SK-N-SH (cell line): ENCODE measurements around the gene RAD51B.

Experiments used
- CTCF ChIP-seq: fragments of 200-600 bp; sonication (generic); IDR thresholded peaks from 2 replicates; pipeline ENCODE4 v1.6.1; 2017; ENCODE audit warnings: antibody characterized with exemption, mild to moderate bottlenecking, moderate library complexity
- RXRA ChIP-seq: IDR thresholded peaks from 2 replicates; pipeline ENCODE4 v1.4.0; 2012; ENCODE audit warnings: low read depth, mild to moderate bottlenecking, borderline replicate concordance
- TF ChIP-seq, protein P1 (sequence below): IDR thresholded peaks from 2 replicates; pipeline ENCODE4 v1.6.1; 2012; ENCODE audit warnings: mild to moderate bottlenecking, low read depth, low read length, moderate library complexity

DNA sequence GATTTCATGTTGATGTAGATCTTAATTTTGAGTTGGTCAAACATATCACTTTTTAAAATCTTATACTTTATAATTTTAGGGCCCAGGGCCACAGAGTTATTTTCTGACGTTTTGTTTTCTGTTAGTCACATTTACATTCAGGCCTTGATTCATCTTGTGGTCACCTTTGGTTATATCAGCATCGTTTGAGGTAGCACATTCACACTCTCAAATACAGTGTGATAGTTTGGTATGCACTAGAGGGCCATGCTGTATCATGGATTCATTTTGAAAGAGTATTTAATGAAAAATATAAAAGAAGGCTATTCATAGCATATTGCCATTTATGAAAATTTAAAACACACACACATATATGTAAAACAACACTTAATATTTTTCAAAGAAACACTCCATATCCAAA, 274.6 kb downstream of the RAD51B start:
- TF ChIP-seq RXRA = no peak
- no peak for TF ChIP-seq CTCF
- TF ChIP-seq, protein P1, sequence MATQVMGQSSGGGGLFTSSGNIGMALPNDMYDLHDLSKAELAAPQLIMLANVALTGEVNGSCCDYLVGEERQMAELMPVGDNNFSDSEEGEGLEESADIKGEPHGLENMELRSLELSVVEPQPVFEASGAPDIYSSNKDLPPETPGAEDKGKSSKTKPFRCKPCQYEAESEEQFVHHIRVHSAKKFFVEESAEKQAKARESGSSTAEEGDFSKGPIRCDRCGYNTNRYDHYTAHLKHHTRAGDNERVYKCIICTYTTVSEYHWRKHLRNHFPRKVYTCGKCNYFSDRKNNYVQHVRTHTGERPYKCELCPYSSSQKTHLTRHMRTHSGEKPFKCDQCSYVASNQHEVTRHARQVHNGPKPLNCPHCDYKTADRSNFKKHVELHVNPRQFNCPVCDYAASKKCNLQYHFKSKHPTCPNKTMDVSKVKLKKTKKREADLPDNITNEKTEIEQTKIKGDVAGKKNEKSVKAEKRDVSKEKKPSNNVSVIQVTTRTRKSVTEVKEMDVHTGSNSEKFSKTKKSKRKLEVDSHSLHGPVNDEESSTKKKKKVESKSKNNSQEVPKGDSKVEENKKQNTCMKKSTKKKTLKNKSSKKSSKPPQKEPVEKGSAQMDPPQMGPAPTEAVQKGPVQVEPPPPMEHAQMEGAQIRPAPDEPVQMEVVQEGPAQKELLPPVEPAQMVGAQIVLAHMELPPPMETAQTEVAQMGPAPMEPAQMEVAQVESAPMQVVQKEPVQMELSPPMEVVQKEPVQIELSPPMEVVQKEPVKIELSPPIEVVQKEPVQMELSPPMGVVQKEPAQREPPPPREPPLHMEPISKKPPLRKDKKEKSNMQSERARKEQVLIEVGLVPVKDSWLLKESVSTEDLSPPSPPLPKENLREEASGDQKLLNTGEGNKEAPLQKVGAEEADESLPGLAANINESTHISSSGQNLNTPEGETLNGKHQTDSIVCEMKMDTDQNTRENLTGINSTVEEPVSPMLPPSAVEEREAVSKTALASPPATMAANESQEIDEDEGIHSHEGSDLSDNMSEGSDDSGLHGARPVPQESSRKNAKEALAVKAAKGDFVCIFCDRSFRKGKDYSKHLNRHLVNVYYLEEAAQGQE = no peak
